Chondrocyte (in vitro differentiated cells): ENCODE data around the gene WSB1. TPM values are rescaled to one million over a fixed set of nuclear protein-coding genes. Genes with fewer than 3 reads are reported as not detected.
A peak's percentile ranks its signal among the peaks of the same experiment; 100 is the strongest.

Experiments
- DNase-seq: peaks from one replicate; pipeline ENCODE4 v3.0.0; 2021; ENCODE audit warnings: mixed read lengths, low spot score
- H3K27ac Mint-ChIP-seq: one replicate; pipeline ENCODE4 v1.8.0; 2021; ENCODE audit warnings: mild to moderate bottlenecking, moderate library complexity, mixed read lengths; ENCODE audit not compliant: unreplicated experiment
- H3K27me3 Mint-ChIP-seq: 2 replicates; pipeline ENCODE4 v1.8.0; 2021; ENCODE audit warnings: low read depth, mixed read lengths
- H3K36me3 Mint-ChIP-seq: 2 replicates; pipeline ENCODE4 v1.8.0; 2021; ENCODE audit warnings: low read depth, mixed read lengths
- H3K4me1 Mint-ChIP-seq: 2 replicates; pipeline ENCODE4 v1.8.0; 2021; ENCODE audit warnings: low read depth, mild to moderate bottlenecking, mixed read lengths
- H3K4me3 Mint-ChIP-seq: one replicate; pipeline ENCODE4 v1.8.0; 2021; ENCODE audit warnings: mild to moderate bottlenecking, moderate library complexity, mixed read lengths; ENCODE audit not compliant: unreplicated experiment
- H3K9me3 Mint-ChIP-seq: 2 replicates; pipeline ENCODE4 v1.8.0; 2021; ENCODE audit warnings: low read depth, mixed read lengths
- CTCF ChIP-seq: fragments of 200-600 bp; sonication (generic); IDR thresholded peaks from 2 replicates; pipeline ENCODE4 v1.5.0; 2021; ENCODE audit warnings: antibody characterized with exemption, mild to moderate bottlenecking, moderate library complexity
- total RNA-seq: library from RNA; stranded (reverse); gene quantifications from 3 replicates; pipeline ENCODE4 v1.2.1, GENCODE V29; 2021

WSB1 gene
- total RNA-seq, 1 donor from 2014 or later: 218 TPM

GRCh38 chr17:27332485-27333409 lies 38.8 kb downstream of the WSB1 start:
- no peaks in the 10 kb centered on the region for H3K9me3 Mint-ChIP-seq
- peak; percentile 99 for DNase-seq
- H3K27me3 Mint-ChIP-seq: no peaks in the 10 kb centered on the region
- TF ChIP-seq CTCF: peak; percentile 98
- H3K4me1 Mint-ChIP-seq: peaks cover 23% of the 10 kb centered on the region
- H3K27ac Mint-ChIP-seq: peak overlapping the region; percentile 95
- H3K36me3 Mint-ChIP-seq: no peaks in the 10 kb centered on the region
- peak overlapping the region; percentile 65 for H3K4me3 Mint-ChIP-seq

- Mint-ChIP-seq H3K9me3 (no peaks in the 10 kb centered on the region), H3K4me1 (peaks cover 23% of the 10 kb centered on the region), H3K36me3 (no peaks in the 10 kb centered on the region), H3K4me3 (peak overlapping the region; percentile 65), H3K27me3 (no peaks in the 10 kb centered on the region), H3K27ac (peak overlapping the region; percentile 95)
- no peak for TF ChIP-seq CTCF
- DNase-seq: no peak
Measured at GRCh38 chr17:27333410-27333980, 39.6 kb downstream of the WSB1 start.

- Mint-ChIP-seq H3K9me3 (no peaks in the 10 kb centered on the region), H3K4me1 (peaks cover 23% of the 10 kb centered on the region), H3K36me3 (no peaks in the 10 kb centered on the region), H3K27ac (no peak overlapping the region), H3K27me3 (no peaks in the 10 kb centered on the region), H3K4me3 (no peak overlapping the region)
- no peak for DNase-seq
- TF ChIP-seq CTCF: no peak
Measured at GRCh38 chr17:27336184-27336583, 42.3 kb downstream of the WSB1 start.

GRCh38 chr17:27338536-27338985 lies 44.6 kb downstream of the WSB1 start:
- no peaks in the 10 kb centered on the region for H3K27me3 Mint-ChIP-seq
- DNase-seq: no peak
- H3K36me3 Mint-ChIP-seq: no peaks in the 10 kb centered on the region
- H3K4me3 Mint-ChIP-seq: no peak overlapping the region
- H3K4me1 Mint-ChIP-seq: peaks cover 7% of the 10 kb centered on the region
- TF ChIP-seq CTCF: no peak
- H3K9me3 Mint-ChIP-seq: no peaks in the 10 kb centered on the region
- no peak overlapping the region for H3K27ac Mint-ChIP-seq

- Mint-ChIP-seq H3K27ac (no peak overlapping the region), H3K9me3 (no peaks in the 10 kb centered on the region), H3K4me1 (peaks cover 8% of the 10 kb centered on the region)
Measured at GRCh38 chr17:27339198-27339835, 45.4 kb downstream of the WSB1 start.

More at GRCh38 chr17:27339198-27339835, 45.4 kb downstream of the WSB1 start:
- no peaks in the 10 kb centered on the region for H3K27me3 Mint-ChIP-seq
- no peaks in the 10 kb centered on the region for H3K36me3 Mint-ChIP-seq
- no peak for TF ChIP-seq CTCF
- DNase-seq: no peak
- H3K4me3 Mint-ChIP-seq: no peak overlapping the region
